Esophagus squamous epithelium (tissue), 4 donors: ENCODE data around the gene RBMS3.

Experiments used
- POLR2A ChIP-seq, 4 donors: fragments of 450-650 bp; IDR thresholded peaks; one replicate each; pipeline ENCODE4 v1.6.1; 2017; ENCODE audit warnings: antibody characterized with exemption in 4 of 4, mild to moderate bottlenecking in 4 of 4, moderate library complexity in 3 of 4
- TF ChIP-seq, protein P1 (sequence below), 6 experiments: fragments of 450-650 bp in 4 of 6; fragments of 200-600 bp in 2 of 6; sonication (generic) in 2 of 6; IDR thresholded peaks; one replicate each; pipeline ENCODE4 v1.5.1; 2016 to 2019; ENCODE audit warnings: antibody characterized with exemption in 6 of 6, mild to moderate bottlenecking in 4 of 6, moderate library complexity in 4 of 6

- TF ChIP-seq POLR2A (IDR thresholded peaks at IDR 0.05): no peak
- TF ChIP-seq, protein P1, sequence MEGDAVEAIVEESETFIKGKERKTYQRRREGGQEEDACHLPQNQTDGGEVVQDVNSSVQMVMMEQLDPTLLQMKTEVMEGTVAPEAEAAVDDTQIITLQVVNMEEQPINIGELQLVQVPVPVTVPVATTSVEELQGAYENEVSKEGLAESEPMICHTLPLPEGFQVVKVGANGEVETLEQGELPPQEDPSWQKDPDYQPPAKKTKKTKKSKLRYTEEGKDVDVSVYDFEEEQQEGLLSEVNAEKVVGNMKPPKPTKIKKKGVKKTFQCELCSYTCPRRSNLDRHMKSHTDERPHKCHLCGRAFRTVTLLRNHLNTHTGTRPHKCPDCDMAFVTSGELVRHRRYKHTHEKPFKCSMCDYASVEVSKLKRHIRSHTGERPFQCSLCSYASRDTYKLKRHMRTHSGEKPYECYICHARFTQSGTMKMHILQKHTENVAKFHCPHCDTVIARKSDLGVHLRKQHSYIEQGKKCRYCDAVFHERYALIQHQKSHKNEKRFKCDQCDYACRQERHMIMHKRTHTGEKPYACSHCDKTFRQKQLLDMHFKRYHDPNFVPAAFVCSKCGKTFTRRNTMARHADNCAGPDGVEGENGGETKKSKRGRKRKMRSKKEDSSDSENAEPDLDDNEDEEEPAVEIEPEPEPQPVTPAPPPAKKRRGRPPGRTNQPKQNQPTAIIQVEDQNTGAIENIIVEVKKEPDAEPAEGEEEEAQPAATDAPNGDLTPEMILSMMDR (IDR thresholded peaks at IDR 0.05): no peak
Measured at GRCh38 chr3:29363110-29363509, 82.2 kb downstream of the RBMS3 start.
